Activated CD8-positive, alpha-beta memory T cell treated with anti-CD3 and anti-CD28 coated beads for 4 hours (primary cell): ENCODE data around the gene C1R.

ENCODE experiments used
- DNase-seq, 2 donors: peaks; one replicate each; pipeline ENCODE4 v3.0.0-alpha.2; 2020; ENCODE audit warnings: low read depth in 2 of 2

The C1R gene

DNA sequence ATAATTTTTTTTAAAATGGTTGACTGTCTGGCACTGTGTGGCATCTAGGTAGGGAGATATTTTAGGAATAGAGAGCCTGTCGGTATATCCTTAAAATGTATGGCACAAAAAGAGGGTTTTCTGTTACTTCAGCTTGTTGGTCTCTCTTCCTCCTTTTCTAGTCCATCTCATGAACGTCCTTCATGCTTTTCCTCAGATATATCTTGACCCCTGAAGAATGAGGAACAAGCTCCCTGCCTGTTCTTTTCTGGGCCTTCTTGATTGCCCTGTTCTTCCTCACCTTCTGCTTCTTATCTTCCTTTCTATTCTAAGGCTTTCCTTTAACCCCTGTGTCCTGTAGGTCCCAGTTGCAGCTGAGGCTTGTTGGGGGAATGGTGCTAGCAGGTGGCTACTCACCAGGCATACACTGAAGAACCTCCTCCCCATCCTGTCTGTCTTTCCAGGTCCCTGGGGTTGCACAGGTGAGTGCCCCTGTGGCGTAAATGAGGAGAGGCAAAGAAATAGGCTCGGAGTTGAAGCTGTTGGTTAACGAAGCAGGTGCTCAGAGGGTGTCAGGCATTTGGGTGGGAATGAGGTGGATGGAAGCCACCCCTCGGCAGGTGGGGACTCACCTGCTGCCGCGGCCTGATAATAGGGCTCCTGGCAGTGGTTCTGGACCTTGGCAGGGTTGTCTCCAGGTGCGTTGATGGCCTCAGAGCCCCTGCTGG lies 7.2 kb upstream of the C1R start:
- DNase-seq, result no peak

GRCh38 chr12:7096979-7097378 lies 4.7 kb upstream of the C1R start:
- no peak for DNase-seq

DNA sequence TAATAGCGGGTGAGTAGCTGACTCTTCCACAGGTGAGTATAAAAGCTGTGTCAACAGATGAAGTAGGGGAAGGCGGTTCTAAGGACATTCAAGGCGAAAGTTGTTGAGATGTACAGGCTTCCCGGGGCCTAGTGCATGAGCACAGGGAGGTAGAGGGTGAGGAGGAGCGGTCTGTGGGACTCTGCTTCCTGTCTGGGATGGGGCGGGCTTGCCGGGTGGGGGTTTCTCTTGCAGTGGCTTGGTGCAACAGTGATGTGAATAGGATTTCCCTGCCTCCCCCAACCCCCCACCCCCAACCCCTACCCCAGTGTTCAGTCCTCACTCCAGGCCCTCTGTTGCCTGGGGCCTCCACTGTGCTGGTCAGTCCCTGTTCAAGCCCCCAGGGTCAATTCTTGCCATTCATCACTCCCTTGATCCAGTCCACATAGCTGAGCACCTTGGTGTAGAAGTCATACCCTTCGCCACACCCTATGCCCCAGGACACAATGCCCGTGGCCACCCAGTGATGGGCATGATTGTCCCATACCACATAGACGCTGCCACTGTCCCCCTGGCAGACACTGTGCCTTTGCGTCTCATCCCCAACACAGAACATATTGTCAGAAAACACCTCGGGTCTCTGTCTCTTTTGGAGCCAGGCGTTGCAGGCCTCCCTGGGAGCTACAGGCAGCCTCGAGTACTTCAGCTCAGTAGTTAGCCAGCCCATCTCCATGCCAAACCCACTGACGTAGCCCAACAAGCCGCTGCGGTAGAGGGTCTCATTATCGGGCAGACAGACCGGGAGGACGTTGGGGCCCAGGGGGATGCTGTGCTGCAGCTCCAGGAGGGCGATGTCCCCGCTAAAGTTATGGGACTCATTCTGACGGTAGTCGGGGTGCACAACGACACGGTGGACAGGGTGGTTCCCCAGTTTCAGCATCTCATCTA lies 4.0 kb upstream of the C1R start:
- DNase-seq, result no peak

- no peak for DNase-seq
These were observed 1.6 kb upstream of the C1R start for GRCh38 chr12:7093892-7094291.

DNA sequence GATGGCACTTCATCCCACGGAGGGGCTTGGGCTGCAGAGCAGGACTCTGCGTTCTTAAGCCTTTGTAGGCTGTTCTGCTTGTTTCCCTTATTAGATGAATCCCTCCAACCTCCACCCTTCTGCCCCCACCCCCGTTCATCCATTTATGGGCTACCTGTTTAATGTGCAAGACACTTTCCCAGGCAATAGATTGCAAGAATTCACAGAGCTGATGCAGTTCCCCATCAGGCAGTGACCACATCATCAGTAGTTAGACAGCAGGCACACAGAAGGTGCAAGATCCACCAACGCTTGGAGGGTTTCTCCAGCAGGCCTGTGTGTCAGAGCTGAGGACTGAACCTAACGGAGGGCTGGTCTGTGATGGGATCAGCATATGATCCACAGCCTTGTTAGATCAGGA lies 1.2 kb upstream of the C1R start:
- DNase-seq, result no peak

- DNase-seq, result no peak
These were observed 778 bp upstream of the C1R start for GRCh38 chr12:7092986-7093460.

GRCh38 chr12:7091660-7092228 lies 501 bp downstream of the C1R start:
- DNase-seq, result no peak

GRCh38 chr12:7091171-7091570 lies 1.1 kb downstream of the C1R start:
- DNase-seq, result no peak

GRCh38 chr12:7090222-7090998 lies 1.8 kb downstream of the C1R start:
- DNase-seq, result no peak

GRCh38 chr12:7089196-7089871 lies 2.9 kb downstream of the C1R start:
- no peak for DNase-seq

DNA sequence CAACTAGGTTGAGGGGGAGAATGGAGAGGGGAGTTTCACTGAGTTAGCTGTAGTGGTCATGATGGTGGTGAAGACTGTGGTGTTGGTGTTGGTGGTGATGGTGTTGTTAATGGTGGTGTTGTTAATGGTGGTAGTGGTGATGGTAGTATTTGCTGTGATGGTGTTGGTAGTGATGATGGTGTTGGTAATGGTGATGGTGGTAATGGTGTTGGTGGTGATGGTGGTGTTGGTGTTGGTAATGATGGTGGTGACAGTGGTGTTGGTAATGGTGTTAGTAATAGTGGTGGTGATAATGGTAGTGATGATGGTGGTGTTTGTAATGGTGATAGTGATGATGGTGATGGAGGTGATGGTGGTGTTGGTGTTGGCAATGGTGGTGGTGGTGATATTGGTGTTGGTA lies 9.1 kb downstream of the C1R start:
- no peak for DNase-seq

DNA sequence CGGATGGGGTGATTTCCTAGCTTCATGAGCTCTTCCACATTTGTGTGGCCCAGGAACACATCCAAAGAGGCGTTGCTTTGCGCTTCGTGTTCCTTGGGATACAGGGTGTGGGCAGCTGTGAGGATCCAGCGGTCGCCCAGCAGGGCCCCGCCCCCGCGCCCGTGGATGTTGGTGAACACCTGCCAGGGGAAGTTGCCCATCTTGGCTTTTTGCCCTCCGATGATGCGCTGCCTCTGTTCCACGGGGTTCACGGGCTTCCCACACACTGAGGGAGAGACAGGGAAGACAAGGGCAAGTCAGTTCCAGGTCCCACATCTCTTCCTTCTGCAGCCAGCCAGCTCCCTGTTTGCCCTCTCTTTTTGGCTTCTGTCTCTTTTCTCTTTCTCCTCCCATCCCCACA lies 11.2 kb downstream of the C1R start:
- DNase-seq, result no peak

DNA sequence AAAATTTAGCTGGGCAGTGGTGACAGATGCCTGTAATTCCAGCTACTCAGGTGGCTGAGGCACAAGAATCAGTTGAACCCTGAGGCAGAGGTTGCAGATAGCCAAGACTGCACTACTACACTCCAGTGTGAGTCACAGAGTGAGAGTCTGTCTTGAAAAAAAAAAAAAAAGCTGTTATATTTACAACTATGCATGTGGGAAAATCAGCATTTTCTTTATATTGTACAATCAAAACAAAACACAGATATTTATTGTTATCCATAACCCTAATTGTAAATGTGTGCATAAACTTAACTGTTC lies 12.5 kb downstream of the C1R start:
- DNase-seq, result no peak

DNA sequence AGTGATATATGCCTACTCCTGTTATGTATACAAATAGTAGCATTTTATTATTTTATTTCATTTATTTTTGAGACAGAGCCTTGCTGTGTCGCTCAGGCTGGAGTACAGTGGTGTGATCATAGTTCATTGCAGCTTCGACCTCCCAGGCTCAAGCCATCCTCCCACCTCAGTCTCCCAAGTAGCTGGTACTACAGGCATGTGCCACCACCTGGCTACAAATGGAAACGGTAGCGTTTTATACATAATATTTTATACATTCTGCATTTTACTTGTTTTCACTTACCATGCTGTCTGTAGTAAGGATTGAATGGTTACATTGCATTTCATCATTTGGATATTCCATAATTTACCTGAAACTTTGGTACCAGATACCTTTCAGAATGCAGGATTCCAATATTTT lies 14.1 kb downstream of the C1R start:
- no peak for DNase-seq

GRCh38 chr12:7076493-7076892 lies 15.8 kb downstream of the C1R start:
- DNase-seq, result no peak

DNA sequence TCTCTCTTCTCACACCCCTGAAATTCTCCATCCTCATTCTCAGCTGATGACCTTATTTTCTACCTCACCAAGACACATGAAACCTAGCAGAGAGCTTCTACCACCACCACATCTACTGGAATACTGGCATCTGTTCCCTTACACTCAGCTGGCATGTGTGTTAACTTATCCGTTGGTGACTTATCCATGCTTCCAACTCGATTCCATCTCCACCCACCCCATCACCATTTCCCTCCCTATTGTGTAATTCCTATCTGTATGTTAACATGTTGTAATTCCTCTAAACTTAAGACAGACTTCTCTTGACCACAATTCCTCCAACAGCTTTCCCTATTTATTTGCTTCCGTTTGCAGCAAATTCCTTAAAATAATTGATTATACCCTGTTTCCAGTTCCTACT lies 16.3 kb downstream of the C1R start:
- DNase-seq, result no peak

DNA sequence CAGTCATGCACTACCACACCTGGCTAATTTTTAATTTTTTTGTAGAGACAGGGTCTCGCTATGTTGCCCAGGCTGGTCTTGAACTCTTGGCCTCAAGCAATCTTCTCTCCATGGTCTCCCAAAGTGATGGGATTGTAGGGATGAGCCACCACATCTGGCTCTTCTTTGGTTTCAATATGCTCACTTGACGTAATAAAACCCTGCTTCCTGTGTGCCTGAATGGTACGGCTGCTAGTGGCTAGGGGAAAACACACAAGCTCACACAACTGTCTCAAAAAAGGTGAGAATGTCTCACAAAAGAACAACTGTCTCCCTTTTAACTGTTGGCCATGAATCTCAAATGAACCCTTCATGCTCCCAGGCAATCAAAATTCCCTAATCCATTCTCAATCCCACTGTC lies 16.7 kb downstream of the C1R start:
- no peak for DNase-seq

DNA sequence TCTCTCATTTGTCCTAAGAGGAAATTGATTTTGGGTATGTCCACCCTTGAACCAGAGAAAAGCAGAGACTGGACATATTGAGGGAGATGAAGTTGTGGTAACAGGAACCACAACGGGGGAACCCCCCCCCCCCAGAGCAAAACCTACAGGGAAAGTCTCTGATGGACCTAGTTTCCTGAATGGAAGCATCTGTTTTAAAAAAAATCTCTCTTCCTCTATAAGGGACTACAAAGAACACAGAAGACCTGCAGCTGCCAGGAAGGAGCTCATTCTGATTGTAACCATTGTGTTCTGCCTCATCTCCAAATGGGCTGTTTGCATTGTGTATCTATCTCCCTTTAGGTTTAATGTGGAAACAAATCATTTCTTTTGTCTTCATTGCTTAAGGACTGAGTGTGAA lies 18.3 kb downstream of the C1R start:
- no peak for DNase-seq

- no peak for DNase-seq
These were observed 19.7 kb downstream of the C1R start for GRCh38 chr12:7072554-7072953.

DNA sequence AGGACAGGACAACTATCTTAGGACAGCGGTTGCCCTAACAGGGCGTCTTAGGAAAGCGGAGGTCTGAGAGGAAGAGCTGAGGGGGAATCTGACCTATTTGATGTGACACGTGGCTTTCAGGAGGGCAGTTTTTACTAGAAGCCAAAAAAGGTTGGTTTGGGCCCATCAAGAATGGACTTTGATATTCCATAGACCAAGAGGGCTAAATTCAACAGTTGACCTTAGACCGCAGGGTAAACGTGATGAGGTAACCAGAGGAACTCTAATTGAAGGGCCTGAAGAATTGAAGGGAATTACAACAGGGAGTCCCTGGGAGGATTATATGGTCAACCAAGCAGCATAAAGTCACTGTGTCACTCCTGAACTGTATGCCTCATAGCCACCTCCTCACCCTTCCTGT lies 20.2 kb downstream of the C1R start:
- no peak for DNase-seq

DNA sequence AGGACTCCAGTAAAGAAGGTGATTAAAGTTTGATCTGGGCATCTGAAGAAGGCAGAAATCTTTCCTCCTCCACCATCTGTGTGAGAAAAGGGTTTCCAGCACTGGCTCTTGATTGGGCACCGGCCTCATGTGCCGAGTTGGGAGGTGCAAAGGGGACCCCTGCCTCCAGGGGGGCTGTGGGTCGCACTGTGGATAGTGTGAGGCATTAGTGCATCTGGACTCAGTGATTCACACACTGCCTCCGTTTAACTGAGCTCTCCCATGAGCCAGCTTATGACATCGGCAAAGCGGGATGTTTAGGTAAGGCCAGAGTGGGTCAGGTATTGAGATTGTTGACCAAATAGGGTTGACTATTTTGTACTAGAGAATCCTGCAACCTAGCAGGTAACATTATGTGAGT lies 22.9 kb downstream of the C1R start:
- DNase-seq, result no peak

- no peak for DNase-seq
These were observed 23.3 kb downstream of the C1R start for GRCh38 chr12:7068994-7069346.
